ENCODE measurements around the gene ARFIP2. TPM values are rescaled to one million over a fixed set of nuclear protein-coding genes. Genes with fewer than 3 reads are reported as not detected.
"Not testable (repeated sequence)": the region's sequence is repeated elsewhere in the genome, so short reads cannot be mapped to it uniquely, and the experiment has no call there.

ARFIP2 gene
- total RNA-seq (10 to 100 TPM; 21.4 to 30.0 (median 23.8) TPM), polyA plus RNA-seq (21.6 TPM)
- long read RNA-seq, donor 1, transcript ARFIP2-201 (8 exons, 2,543 nt) = major isoform, 22 of 48 reads
- long read RNA-seq, donor 1, transcript ARFIP2-202 (8 exons, 1,868 nt) = minor isoform, 14 of 48 reads
- long read RNA-seq, donor 1, partial matches to known transcripts = 6 of 48 reads
- long read RNA-seq, donor 1, other reads (novel, unspliced or antisense) = 2 of 48 reads
- long read RNA-seq, donor 2, transcript ARFIP2-201 (8 exons, 2,543 nt) = major isoform, 5 of 12 reads
- long read RNA-seq, donor 2, partial matches to known transcripts = 0 of 12 reads
- long read RNA-seq, donor 2, other reads (novel, unspliced or antisense) = 3 of 12 reads
- long read RNA-seq, donor 3, transcript ARFIP2-201 (8 exons, 2,543 nt) = major isoform, 53 of 125 reads
- long read RNA-seq, donor 3, transcript ARFIP2-202 (8 exons, 1,868 nt) = minor isoform, 28 of 125 reads
- long read RNA-seq, donor 3, transcript ARFIP2-203 (7 exons, 1,430 nt) = minor isoform, 5 of 125 reads
- long read RNA-seq, donor 3, partial matches to known transcripts = 18 of 125 reads
- long read RNA-seq, donor 3, other reads (novel, unspliced or antisense) = 21 of 125 reads
- long read RNA-seq, donor 4, transcript ARFIP2-202 (8 exons, 1,868 nt) = minor isoform, 6 of 18 reads
- long read RNA-seq, donor 4, transcript ARFIP2-201 (8 exons, 2,543 nt) = major isoform, 7 of 18 reads
- long read RNA-seq, donor 4, partial matches to known transcripts = 2 of 18 reads
- long read RNA-seq, donor 4, other reads (novel, unspliced or antisense) = 3 of 18 reads

- no peaks in the 10 kb centered on the region for H3K27me3 ChIP-seq (ENCODE audit: control insufficient read depth, insufficient read depth)
- peak within 1 kb of the TSS; percentile 92 for H3K27ac ChIP-seq (ENCODE audit: low read length)
- H3K4me3 ChIP-seq (ENCODE audit: low read length) = peak within 1 kb of the TSS; percentile 92
- intact Hi-C loops (cut with DNase I) = no loop called here
- ATAC-seq (peak; percentile 97 to 98), DNase-seq (peak; percentile 99 to 100 (median 99))
- no peaks in the 10 kb centered on the region for H3K9me3 ChIP-seq (ENCODE audit: control insufficient read depth, low read length)
- under 1% methylated on average over 66 of the region's 66 CpGs for WGBS
- H3K4me1 ChIP-seq (ENCODE audit: control insufficient read depth, insufficient read depth, low read length) = peaks cover 2% of the 10 kb centered on the region
Measured at GRCh38 chr11:6481012-6481923, at the start of gene ARFIP2, which contains the start of gene TIMM10B. Gene ARFIP2 (minus strand): TSS chr11:6481331. CDS start chr11:6480421, 910 bp downstream. Gene TIMM10B (plus strand): TSS chr11:6481501. CDS start chr11:6481517, 16 bp downstream.

GRCh38 chr11:6530848-6531247 is 49.7 kb upstream of the ARFIP2 start:
- DNase-seq (no peak), ATAC-seq (no peak)
- no peaks in the 10 kb centered on the region for H3K4me1 ChIP-seq (ENCODE audit: control insufficient read depth, insufficient read depth, low read length)
- no peaks in the 10 kb centered on the region for H3K27me3 ChIP-seq (ENCODE audit: control insufficient read depth, insufficient read depth)
- no peak overlapping the region for H3K27ac ChIP-seq (ENCODE audit: low read length)
- intact Hi-C loops (cut with DNase I) = loop anchor here (2.0 to 10.0 kb wide), 4 partner anchors 71 to 176 kb away; partner anchors contain the start of genes ILK (in 1 of the 4), MRPL17 (in 1 of the 4) and RRP8 (in 1 of the 4)
- no peak overlapping the region for H3K4me3 ChIP-seq (ENCODE audit: low read length)
- no peaks in the 10 kb centered on the region for H3K9me3 ChIP-seq (ENCODE audit: control insufficient read depth, low read length)
- 92% methylated on average over 2 of the region's 2 CpGs for WGBS

GRCh38 chr11:6529266-6529665 is 48.1 kb upstream of the ARFIP2 start:
- DNase-seq = no peak
- intact Hi-C loops (cut with DNase I) = loop anchor here in 1 of 4 donors (5.0 kb wide), 1 partner anchor 153 kb away; the partner anchor contains the start of gene MRPL17
- Histone ChIP-seq H3K4me3 (ENCODE audit: low read length) (no peak overlapping the region), H3K4me1 (ENCODE audit: control insufficient read depth, insufficient read depth, low read length) (no peaks in the 10 kb centered on the region), H3K27me3 (ENCODE audit: control insufficient read depth, insufficient read depth) (no peaks in the 10 kb centered on the region), H3K9me3 (ENCODE audit: control insufficient read depth, low read length) (no peaks in the 10 kb centered on the region), H3K27ac (ENCODE audit: low read length) (no peak overlapping the region)
- no peak for ATAC-seq
- 87% methylated on average over 2 of the region's 2 CpGs for WGBS

- ATAC-seq (no peak), DNase-seq (no peak)
- H3K9me3 ChIP-seq (ENCODE audit: control insufficient read depth, low read length) = no peaks in the 10 kb centered on the region
- no peaks in the 10 kb centered on the region for H3K27me3 ChIP-seq (ENCODE audit: control insufficient read depth, insufficient read depth)
- H3K4me3 ChIP-seq (ENCODE audit: low read length) = no peak overlapping the region
- 89% methylated on average over 3 of the region's 3 CpGs for WGBS
- H3K4me1 ChIP-seq (ENCODE audit: control insufficient read depth, insufficient read depth, low read length) = no peaks in the 10 kb centered on the region
- intact Hi-C loops (cut with DNase I) = loop anchor here in 1 of 4 donors (5.0 kb wide), 1 partner anchor 156 kb away; the partner anchor contains the start of gene MRPL17
- no peak overlapping the region for H3K27ac ChIP-seq (ENCODE audit: low read length)
Measured at GRCh38 chr11:6526411-6527135, 45.4 kb upstream of the ARFIP2 start.

- DNase-seq = no peak
- no peak for ATAC-seq
- Histone ChIP-seq H3K4me3 (ENCODE audit: low read length) (no peak overlapping the region), H3K27me3 (ENCODE audit: control insufficient read depth, insufficient read depth) (no peaks in the 10 kb centered on the region), H3K27ac (ENCODE audit: low read length) (no peak overlapping the region), H3K9me3 (ENCODE audit: control insufficient read depth, low read length) (no peaks in the 10 kb centered on the region), H3K4me1 (ENCODE audit: control insufficient read depth, insufficient read depth, low read length) (no peaks in the 10 kb centered on the region)
- intact Hi-C loops (cut with DNase I) = no loop called here
- whole genome bisulfite sequencing = 52% methylated on average over 1 of the region's 1 CpG
Measured at GRCh38 chr11:6523253-6523652, 42.1 kb upstream of the ARFIP2 start.

- ATAC-seq; H3K4me1 ChIP-seq (ENCODE audit: control insufficient read depth, insufficient read depth, low read length); DNase-seq; H3K27ac ChIP-seq (ENCODE audit: low read length); intact Hi-C loops (cut with DNase I); H3K9me3 ChIP-seq (ENCODE audit: control insufficient read depth, low read length); H3K27me3 ChIP-seq (ENCODE audit: control insufficient read depth, insufficient read depth); H3K4me3 ChIP-seq (ENCODE audit: low read length): not testable (repeated sequence)
- 98% methylated on average over 3 of the region's 3 CpGs for WGBS
Measured at GRCh38 chr11:6521946-6522345, 40.8 kb upstream of the ARFIP2 start.

GRCh38 chr11:6520265-6520664 is 39.1 kb upstream of the ARFIP2 start:
- ATAC-seq (no peak), DNase-seq (no peak)
- H3K27ac ChIP-seq (ENCODE audit: low read length) = no peak overlapping the region
- no peaks in the 10 kb centered on the region for H3K9me3 ChIP-seq (ENCODE audit: control insufficient read depth, low read length)
- H3K4me1 ChIP-seq (ENCODE audit: control insufficient read depth, insufficient read depth, low read length) = peaks cover 2% of the 10 kb centered on the region
- 89% methylated on average over 3 of the region's 3 CpGs for WGBS
- no peak overlapping the region for H3K4me3 ChIP-seq (ENCODE audit: low read length)
- no peaks in the 10 kb centered on the region for H3K27me3 ChIP-seq (ENCODE audit: control insufficient read depth, insufficient read depth)
- intact Hi-C loops (cut with DNase I) = no loop called here

- H3K27me3 ChIP-seq (ENCODE audit: control insufficient read depth, insufficient read depth) = no peaks in the 10 kb centered on the region
- no peaks in the 10 kb centered on the region for H3K9me3 ChIP-seq (ENCODE audit: control insufficient read depth, low read length)
- ATAC-seq (peak; percentile 32 to 55), DNase-seq (no peak)
- intact Hi-C loops (cut with DNase I) = no loop called here
- H3K27ac ChIP-seq (ENCODE audit: low read length) = no peak overlapping the region
- H3K4me3 ChIP-seq (ENCODE audit: low read length) = no peak overlapping the region
- H3K4me1 ChIP-seq (ENCODE audit: control insufficient read depth, insufficient read depth, low read length) = peaks cover 2% of the 10 kb centered on the region
Measured at GRCh38 chr11:6516865-6517264, 35.7 kb upstream of the ARFIP2 start.

GRCh38 chr11:6505577-6506240 is 24.6 kb upstream of the ARFIP2 start:
- H3K27ac ChIP-seq (ENCODE audit: low read length) = no peak overlapping the region
- WGBS = 51% methylated on average over 2 of the region's 2 CpGs
- peak; percentile 61 to 75 for ATAC-seq

More at GRCh38 chr11:6505577-6506240, 24.6 kb upstream of the ARFIP2 start:
- no peaks in the 10 kb centered on the region for H3K9me3 ChIP-seq (ENCODE audit: control insufficient read depth, low read length)
- H3K4me1 ChIP-seq (ENCODE audit: control insufficient read depth, insufficient read depth, low read length) = no peaks in the 10 kb centered on the region
- H3K27me3 ChIP-seq (ENCODE audit: control insufficient read depth, insufficient read depth) = no peaks in the 10 kb centered on the region
- DNase-seq = no peak
- no peak overlapping the region for H3K4me3 ChIP-seq (ENCODE audit: low read length)
- intact Hi-C loops (cut with DNase I) = loop anchor here in 3 of 4 donors (2.0 to 10.0 kb wide), 3 partner anchors 61 to 127 kb away; partner anchors contain the start of gene HPX (in 2 of the 3)

Data from right cardiac atrium (tissue), 5 donors.